Liver (tissue), 9 donors: ENCODE data around the gene GRAMD1C. TPM values are rescaled to one million over a fixed set of nuclear protein-coding genes. Genes with fewer than 3 reads are reported as not detected.

Experiments used
- DNase-seq: peaks from one replicate; pipeline ENCODE4 v3.0.0-alpha.2; 2017; ENCODE audit warnings: low spot score
- H3K27ac ChIP-seq, 2 donors: one replicate each; pipeline ENCODE4 v1.7.0; 2013; ENCODE audit warnings: inconsistent platforms in 2 of 2, low read length in 2 of 2, control low read depth in 1 of 2, low read depth in 1 of 2, mild to moderate bottlenecking in 1 of 2
- H3K27me3 ChIP-seq, 4 donors: one replicate each; pipeline versions ENCODE4 v1.6.1 to v1.7.0; 2013; ENCODE audit warnings: low read length in 3 of 4, inconsistent platforms in 1 of 4, mild to moderate bottlenecking in 1 of 4, moderate library complexity in 1 of 4; ENCODE audit not compliant: control insufficient read depth in 4 of 4, insufficient read depth in 4 of 4
- H3K36me3 ChIP-seq, 4 donors: one replicate each; pipeline versions ENCODE4 v1.6.1 to v1.7.0; 2013; ENCODE audit warnings: low read length in 3 of 4, mild to moderate bottlenecking in 3 of 4, low read depth in 1 of 4, moderate library complexity in 1 of 4; ENCODE audit not compliant: control insufficient read depth in 4 of 4, insufficient read depth in 3 of 4
- H3K4me1 ChIP-seq, 4 donors: one replicate each; pipeline versions ENCODE4 v1.6.1 to v1.7.0; 2013; ENCODE audit warnings: low read length in 3 of 4, mild to moderate bottlenecking in 3 of 4, moderate library complexity in 1 of 4; ENCODE audit not compliant: control insufficient read depth in 4 of 4, insufficient read depth in 4 of 4
- H3K4me3 ChIP-seq, 3 donors: one replicate each; pipeline versions ENCODE4 v1.6.1 to v1.7.0; 2013; ENCODE audit warnings: low read length in 3 of 3, control low read depth in 1 of 3, low read depth in 1 of 3, mild to moderate bottlenecking in 1 of 3
- H3K9ac ChIP-seq, 2 donors: one replicate each; pipeline ENCODE4 v1.7.0; 2013; ENCODE audit warnings: low read length in 2 of 2, mild to moderate bottlenecking in 2 of 2, moderate library complexity in 2 of 2, control low read depth in 1 of 2, low read depth in 1 of 2
- H3K9me3 ChIP-seq, 4 donors: one replicate each; pipeline versions ENCODE4 v1.6.1 to v1.7.0; 2013; ENCODE audit warnings: low read length in 3 of 4; ENCODE audit not compliant: control insufficient read depth in 4 of 4
- ATF3 ChIP-seq: IDR thresholded peaks from 2 replicates; pipeline ENCODE4 v1.6.1; 2016; ENCODE audit warnings: antibody characterized with exemption
- EGR1 ChIP-seq, 2 donors: IDR thresholded peaks; 2 replicates each; pipeline ENCODE4 v1.6.1; 2016 to 2018; ENCODE audit warnings: antibody characterized with exemption in 2 of 2, low read depth in 2 of 2
- FOXA1 ChIP-seq: IDR thresholded peaks from 2 replicates; pipeline ENCODE4 v1.6.1; 2016; ENCODE audit warnings: antibody characterized with exemption
- FOXA2 ChIP-seq: IDR thresholded peaks from 2 replicates; pipeline ENCODE4 v1.6.1; 2016; ENCODE audit warnings: antibody characterized with exemption
- GABPA ChIP-seq, 2 donors: IDR thresholded peaks in 1 of 2; conservative IDR thresholded peaks in 1 of 2; 2 replicates each; pipeline ENCODE4 v1.6.1; 2016; ENCODE audit warnings: antibody characterized with exemption in 2 of 2, mild to moderate bottlenecking in 1 of 2, moderate library complexity in 1 of 2
- HNF4A ChIP-seq, 2 donors: conservative IDR thresholded peaks; 2 replicates each; pipeline ENCODE4 v1.6.1; 2016; ENCODE audit warnings: antibody characterized with exemption in 2 of 2, mild to moderate bottlenecking in 2 of 2
- HNF4G ChIP-seq: IDR thresholded peaks from 2 replicates; pipeline ENCODE4 v1.6.1; 2016; ENCODE audit warnings: antibody characterized with exemption
- JUND ChIP-seq, 2 donors: IDR thresholded peaks; 2 replicates each; pipeline ENCODE4 v1.6.1; 2016; ENCODE audit warnings: antibody characterized with exemption in 2 of 2
- MAX ChIP-seq: IDR thresholded peaks from 2 replicates; pipeline ENCODE4 v1.6.1; 2016; ENCODE audit warnings: antibody characterized with exemption
- NR2F2 ChIP-seq: IDR thresholded peaks from 2 replicates; pipeline ENCODE4 v1.6.1; 2016; ENCODE audit warnings: antibody characterized with exemption
- RAD21 ChIP-seq, 2 donors: IDR thresholded peaks; 2 replicates each; pipeline ENCODE4 v1.6.1; 2016; ENCODE audit warnings: antibody characterized with exemption in 2 of 2, mild to moderate bottlenecking in 2 of 2
- REST ChIP-seq: IDR thresholded peaks from 2 replicates; pipeline ENCODE4 v1.6.1; 2016; ENCODE audit warnings: antibody characterized with exemption, mild to moderate bottlenecking
- RXRA ChIP-seq, 2 donors: IDR thresholded peaks; 2 replicates each; pipeline ENCODE4 v1.6.1; 2017 to 2018; ENCODE audit warnings: antibody characterized with exemption in 2 of 2, mild to moderate bottlenecking in 1 of 2
- SP1 ChIP-seq: IDR thresholded peaks from 2 replicates; pipeline ENCODE4 v1.6.1; 2018; ENCODE audit warnings: antibody characterized with exemption, mild to moderate bottlenecking
- YY1 ChIP-seq: IDR thresholded peaks from 2 replicates; pipeline ENCODE4 v1.6.1; 2016; ENCODE audit warnings: antibody characterized with exemption, mild to moderate bottlenecking
- ZBTB33 ChIP-seq: IDR thresholded peaks from 2 replicates; pipeline ENCODE4 v1.6.1; 2016; ENCODE audit warnings: antibody characterized with exemption
- WGBS: extraction: QIAGEN DNeasy Blood & Tissue Kit; methylation state at CpG from one replicate; pipeline ENCODE4 v1.1.7; 2013; 5-methylcytosine and 5-hydroxymethylcytosine counted together
- polyA plus RNA-seq, 2 donors: library from polyadenylated mRNA; stranded (reverse) in 1 of 2; unstranded in 1 of 2; fragments of 200-250 nt in 1 of 2; fragments of >200 nt in 1 of 2; fragmentation: Nextera tagmentation in 1 of 2; extraction: Ambion mirVana in 1 of 2; gene quantifications; one replicate each; pipeline versions ENCODE4 v1.2.1 to v1.2.3, GENCODE V29; 2013 to 2015
- total RNA-seq, 2 donors: library from RNA; depleted of rRNA; stranded (reverse); fragments of >200 nt; gene quantifications; one replicate each; pipeline ENCODE4 v1.2.3, GENCODE V29; 2014
- donor health status: healthy.
- donor health status: healthy.
- donor health status: healthy.
- donor health status: healthy.
- donor health status: healthy.

Gene GRAMD1C
- total and polyA plus RNA-seq, 4 donors, result 2.3 to 17.0 (median 6.2) TPM

GRCh38 chr3:113953677-113954076, 115.1 kb downstream of the GRAMD1C start (continued):
- no peak for TF ChIP-seq REST
- no peak for TF ChIP-seq FOXA2
- TF ChIP-seq NR2F2, result no peak
- no peak for TF ChIP-seq FOXA1
- no peak for TF ChIP-seq EGR1 (IDR thresholded peaks at IDR 0.05; ENCODE audit: low read depth in 2 of 2)
- no peak for TF ChIP-seq GABPA (IDR thresholded peaks at IDR 0.05 in 1 of 2, conservative IDR thresholded peaks at IDR 0.05 in 1 of 2)
- TF ChIP-seq YY1, result no peak

GRCh38 chr3:113954091-113954685, 115.6 kb downstream of the GRAMD1C start:
- Histone ChIP-seq H3K4me1 (peaks cover 0 to 2% (median 0%) of the 10 kb centered on the region in 4 donors), H3K36me3 (peaks cover 6 to 23% (median 15%) of the 10 kb centered on the region in 4 donors), H3K9me3 (no peaks in the 10 kb centered on the region), H3K9ac (no peak overlapping the region), H3K4me3 (no peak overlapping the region), H3K27ac (no peak overlapping the region), H3K27me3 (no peaks in the 10 kb centered on the region)
- DNase-seq, result no peak
- TF ChIP-seq YY1 (no peak), REST (no peak), ATF3 (no peak), ZBTB33 (no peak), NR2F2 (no peak), RAD21 (IDR thresholded peaks at IDR 0.05) (no peak), JUND (IDR thresholded peaks at IDR 0.05) (no peak), RXRA (IDR thresholded peaks at IDR 0.05) (no peak), SP1 (no peak), HNF4A (conservative IDR thresholded peaks at IDR 0.05) (no peak), MAX (no peak), EGR1 (IDR thresholded peaks at IDR 0.05; ENCODE audit: low read depth in 2 of 2) (no peak), HNF4G (no peak), FOXA1 (no peak)
- 90% methylated on average over 8 of the region's 8 CpGs for WGBS
